Cardiac muscle cell (in vitro differentiated cells and primary cell): ENCODE data around the gene RRBP1. TPM values are rescaled to one million over a fixed set of nuclear protein-coding genes. Genes with fewer than 3 reads are reported as not detected.

ENCODE experiments used
- DNase-seq, 2 donors: peaks; one replicate each; pipeline versions ENCODE4 v3.0.0 to v3.0.0-alpha.2; 2010 to 2017; ENCODE audit warnings: low read depth in 1 of 2, low spot score in 1 of 2
- H3K27ac ChIP-seq: fragments of 200-600 bp; sonication (generic); 2 replicates; pipeline ENCODE4 v1.5.1; 2016
- H3K27me3 ChIP-seq: fragments of 200-600 bp; sonication (generic); 2 replicates; pipeline ENCODE4 v1.6.0; 2016; ENCODE audit warnings: control low read depth
- H3K36me3 ChIP-seq: fragments of 200-600 bp; sonication (generic); 2 replicates; pipeline ENCODE4 v1.5.1; 2016; ENCODE audit warnings: control low read depth
- H3K4me1 ChIP-seq: fragments of 200-600 bp; sonication (generic); 2 replicates; pipeline ENCODE4 v1.8.1; 2017; ENCODE audit warnings: low read depth, mild to moderate bottlenecking, mixed run types
- H3K4me3 ChIP-seq: fragments of 200-600 bp; sonication (generic); 2 replicates; pipeline ENCODE4 v1.5.1; 2016; ENCODE audit warnings: mild to moderate bottlenecking
- H3K9me3 ChIP-seq: fragments of 200-600 bp; sonication (generic); 2 replicates; pipeline ENCODE4 v1.5.1; 2017; ENCODE audit warnings: low read depth, mild to moderate bottlenecking, control low read depth
- polyA plus RNA-seq: library from polyadenylated mRNA; unstranded; fragments of >200 nt; fragmentation: Nextera tagmentation; extraction: Ambion mirVana; gene quantifications from 2 replicates; pipeline ENCODE4 v1.2.1, GENCODE V29; 2016
- total RNA-seq: library from RNA; depleted of rRNA; stranded (reverse); fragments of >200 nt; gene quantifications from 2 replicates; pipeline ENCODE4 v1.2.3, GENCODE V29; 2016
- TF ChIP-seq, protein P1 (sequence below): IDR thresholded peaks from 2 replicates; pipeline ENCODE4 v1.5.1; 2012; ENCODE audit warnings: low read depth, mild to moderate bottlenecking, low read length

Gene RRBP1
- total and polyA plus RNA-seq, 2 experiments from 2014 or later, result 50.7 to 77.5 TPM

DNA sequence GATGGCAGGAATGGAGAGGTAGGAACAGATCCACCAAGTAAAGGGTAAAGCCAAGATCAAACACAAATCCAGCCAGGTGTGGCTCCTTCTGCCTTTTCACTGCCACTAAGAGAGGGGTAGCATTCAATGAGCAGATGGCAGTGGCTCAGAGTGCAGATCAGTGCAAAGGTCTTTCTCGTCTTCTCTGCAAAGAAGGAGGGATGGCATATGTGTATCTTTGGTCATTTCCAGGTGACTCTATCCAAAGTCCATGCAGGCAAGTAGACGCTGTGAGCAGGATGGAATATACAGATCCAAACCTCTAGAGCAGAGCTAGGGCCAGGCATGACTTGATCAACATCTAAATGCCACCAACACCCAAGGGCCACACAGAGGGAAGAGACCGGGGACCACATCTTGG, 24.6 kb upstream of the RRBP1 start:
- DNase-seq, result no peak
- Histone ChIP-seq H3K36me3 (no peaks in the 10 kb centered on the region), H3K27me3 (no peaks in the 10 kb centered on the region), H3K9me3 (no peaks in the 10 kb centered on the region), H3K27ac (no peak overlapping the region), H3K4me3 (no peak overlapping the region), H3K4me1 (peaks cover 18% of the 10 kb centered on the region)
- TF ChIP-seq, protein P1, sequence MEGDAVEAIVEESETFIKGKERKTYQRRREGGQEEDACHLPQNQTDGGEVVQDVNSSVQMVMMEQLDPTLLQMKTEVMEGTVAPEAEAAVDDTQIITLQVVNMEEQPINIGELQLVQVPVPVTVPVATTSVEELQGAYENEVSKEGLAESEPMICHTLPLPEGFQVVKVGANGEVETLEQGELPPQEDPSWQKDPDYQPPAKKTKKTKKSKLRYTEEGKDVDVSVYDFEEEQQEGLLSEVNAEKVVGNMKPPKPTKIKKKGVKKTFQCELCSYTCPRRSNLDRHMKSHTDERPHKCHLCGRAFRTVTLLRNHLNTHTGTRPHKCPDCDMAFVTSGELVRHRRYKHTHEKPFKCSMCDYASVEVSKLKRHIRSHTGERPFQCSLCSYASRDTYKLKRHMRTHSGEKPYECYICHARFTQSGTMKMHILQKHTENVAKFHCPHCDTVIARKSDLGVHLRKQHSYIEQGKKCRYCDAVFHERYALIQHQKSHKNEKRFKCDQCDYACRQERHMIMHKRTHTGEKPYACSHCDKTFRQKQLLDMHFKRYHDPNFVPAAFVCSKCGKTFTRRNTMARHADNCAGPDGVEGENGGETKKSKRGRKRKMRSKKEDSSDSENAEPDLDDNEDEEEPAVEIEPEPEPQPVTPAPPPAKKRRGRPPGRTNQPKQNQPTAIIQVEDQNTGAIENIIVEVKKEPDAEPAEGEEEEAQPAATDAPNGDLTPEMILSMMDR, result no peak

- no peaks in the 10 kb centered on the region for H3K36me3 ChIP-seq
- peaks cover 11% of the 10 kb centered on the region for H3K4me1 ChIP-seq
- TF ChIP-seq, protein P1, result no peak
- no peaks in the 10 kb centered on the region for H3K27me3 ChIP-seq
- H3K9me3 ChIP-seq, result no peaks in the 10 kb centered on the region
- H3K27ac ChIP-seq, result no peak overlapping the region
- no peak overlapping the region for H3K4me3 ChIP-seq
- no peak for DNase-seq
Measured at GRCh38 chr20:17705916-17706315, 23.9 kb upstream of the RRBP1 start.

DNA sequence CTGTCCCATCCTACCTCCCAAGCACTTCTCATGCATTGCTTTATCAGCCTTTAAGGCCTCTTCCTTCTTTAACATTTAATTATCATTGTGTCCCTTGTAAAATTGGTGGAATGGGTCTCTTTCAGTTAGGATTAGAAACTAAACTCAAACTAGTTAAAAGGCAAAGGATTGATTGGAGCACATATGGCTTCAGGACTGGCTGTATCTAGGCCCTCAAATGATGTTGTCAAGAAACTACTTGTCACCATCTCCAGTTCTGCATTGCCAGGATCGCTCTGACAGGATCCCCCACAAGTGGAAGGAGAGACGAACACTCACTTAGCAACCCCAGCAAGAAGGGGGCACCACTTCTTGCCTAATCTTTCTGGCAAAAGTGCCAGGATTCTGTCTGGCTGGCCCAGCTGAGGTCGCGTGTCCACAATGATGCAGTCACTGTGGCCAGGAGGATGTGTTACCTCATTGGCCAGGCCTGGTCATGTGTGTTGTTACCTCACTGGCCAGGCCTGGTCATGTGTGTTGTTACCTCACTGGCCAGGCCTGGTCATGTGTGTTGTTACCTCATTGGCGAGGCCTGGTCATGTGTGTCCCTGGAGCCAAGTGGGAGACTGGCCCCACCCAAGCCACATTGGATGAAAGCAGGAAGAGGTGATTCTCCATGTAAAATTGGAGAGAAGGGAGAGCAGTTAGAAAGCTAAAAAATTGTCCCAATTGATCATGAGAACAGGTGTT, 22.7 kb upstream of the RRBP1 start:
- H3K27ac ChIP-seq, result no peak overlapping the region
- DNase-seq, result no peak
- H3K4me1 ChIP-seq, result no peaks in the 10 kb centered on the region
- no peaks in the 10 kb centered on the region for H3K9me3 ChIP-seq
- H3K36me3 ChIP-seq, result no peaks in the 10 kb centered on the region
- TF ChIP-seq, protein P1, result no peak
- no peak overlapping the region for H3K4me3 ChIP-seq
- no peaks in the 10 kb centered on the region for H3K27me3 ChIP-seq

- no peak for DNase-seq
- Histone ChIP-seq H3K27me3 (no peaks in the 10 kb centered on the region), H3K4me3 (no peak overlapping the region), H3K27ac (no peak overlapping the region), H3K4me1 (no peaks in the 10 kb centered on the region), H3K36me3 (no peaks in the 10 kb centered on the region), H3K9me3 (no peaks in the 10 kb centered on the region)
- TF ChIP-seq, protein P1, result no peak
Measured at GRCh38 chr20:17701826-17702225, 19.8 kb upstream of the RRBP1 start.

DNA sequence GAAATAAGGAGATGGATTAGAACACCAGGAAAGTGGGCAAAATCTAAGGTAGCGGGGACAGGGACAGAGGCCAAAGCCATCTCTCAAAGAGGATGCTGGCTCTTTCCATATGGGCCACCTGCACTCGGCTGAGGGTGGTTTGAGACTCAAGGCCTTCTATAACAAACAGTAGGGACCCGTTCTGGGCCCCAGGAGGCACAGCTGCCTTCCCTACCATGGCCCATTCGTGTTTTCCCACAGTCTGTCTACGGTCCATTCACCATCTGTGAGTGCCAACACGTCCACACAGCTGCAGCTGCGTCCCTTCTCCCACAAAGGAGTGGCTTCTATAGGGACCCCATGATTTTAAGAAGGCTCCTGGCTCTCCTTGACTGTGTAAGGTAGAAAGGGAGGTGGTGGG, 18.6 kb upstream of the RRBP1 start:
- no peak for DNase-seq
- no peaks in the 10 kb centered on the region for H3K27me3 ChIP-seq

More for the DNA sequence above, 18.6 kb upstream of the RRBP1 start:
- TF ChIP-seq, protein P1, result no peak
- no peaks in the 10 kb centered on the region for H3K4me1 ChIP-seq
- no peak overlapping the region for H3K4me3 ChIP-seq
- H3K9me3 ChIP-seq, result no peaks in the 10 kb centered on the region
- H3K36me3 ChIP-seq, result no peaks in the 10 kb centered on the region
- H3K27ac ChIP-seq, result no peak overlapping the region
